ENCODE results near the gene IGF2BP3. TPM values are rescaled to one million over a fixed set of nuclear protein-coding genes. Genes with fewer than 3 reads are reported as not detected.

The IGF2BP3 gene
- total RNA-seq, 2 experiments from 2014 or later = 0.64 to 1.1 TPM

DNA sequence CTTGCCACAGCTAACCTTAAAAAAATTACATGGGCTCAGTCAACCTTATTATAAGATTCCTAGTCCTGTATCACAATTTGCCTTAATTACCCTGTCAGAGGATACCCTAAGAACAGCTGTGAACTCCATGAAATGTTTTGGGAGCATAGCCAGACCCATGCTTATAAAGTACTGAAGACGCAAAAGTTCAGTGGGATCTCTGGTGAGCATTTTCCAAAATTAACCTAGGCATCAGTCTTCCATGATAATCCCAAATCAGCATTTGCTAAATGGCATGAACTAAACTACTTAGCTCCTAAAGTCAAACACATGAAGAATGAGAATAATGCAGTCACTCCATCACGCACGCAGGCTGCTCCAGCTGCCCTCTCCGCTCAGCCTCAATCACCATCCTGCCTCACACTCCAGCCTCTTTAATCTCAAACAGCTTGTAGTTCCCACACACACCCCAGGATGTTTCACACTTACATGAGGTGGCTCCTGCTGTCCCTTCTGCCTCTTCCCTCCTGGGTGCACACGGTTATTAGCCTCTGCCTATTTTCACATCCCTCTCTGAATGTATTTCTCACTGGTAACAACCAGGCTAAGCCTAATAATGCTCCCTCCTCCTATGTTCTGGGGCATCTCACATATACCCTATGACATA, 15.3 kb downstream of the IGF2BP3 start:
- ChIA-PET POLR2A (no interaction called here), CTCF (interaction anchor here (1.0 to 2.5 kb wide), 2 partner anchors 15 to 182 kb away, joined by 3 to 10 read pairs; no protein-coding TSS in a partner anchor)
- Mint-ChIP-seq H3K4me1 (no peaks in the 10 kb centered on the region), H3K27me3 (peaks cover 37% of the 10 kb centered on the region), H3K9me3 (ENCODE audit: low read depth) (no peaks in the 10 kb centered on the region), H3K4me3 (no peak overlapping the region), H3K27ac (no peak overlapping the region), H3K36me3 (ENCODE audit: low read depth) (no peaks in the 10 kb centered on the region)
- no peak for ATAC-seq
- DNase-seq = no peak
- intact Hi-C loops (cut with DNase I, micrococcal nuclease) = no loop called here

- Mint-ChIP-seq H3K4me1 (no peaks in the 10 kb centered on the region), H3K9me3 (ENCODE audit: low read depth) (no peaks in the 10 kb centered on the region), H3K27me3 (peaks cover 25% of the 10 kb centered on the region), H3K4me3 (no peak overlapping the region), H3K36me3 (ENCODE audit: low read depth) (no peaks in the 10 kb centered on the region), H3K27ac (no peak overlapping the region)
- ChIA-PET CTCF (interaction anchor here (0.9 to 1.1 kb wide), 3 partner anchors 22 to 178 kb away, joined by 3 read pairs; no protein-coding TSS in a partner anchor), POLR2A (interaction anchor here (0.7 kb wide), 1 partner anchor 176 kb away, joined by 5 read pairs; no protein-coding TSS in a partner anchor)
- DNase-seq (peak; percentile 21), ATAC-seq (no peak)
- intact Hi-C loops (cut with DNase I, micrococcal nuclease) = no loop called here
Measured at GRCh38 chr7:23450518-23450917, 19.8 kb downstream of the IGF2BP3 start.

DNA sequence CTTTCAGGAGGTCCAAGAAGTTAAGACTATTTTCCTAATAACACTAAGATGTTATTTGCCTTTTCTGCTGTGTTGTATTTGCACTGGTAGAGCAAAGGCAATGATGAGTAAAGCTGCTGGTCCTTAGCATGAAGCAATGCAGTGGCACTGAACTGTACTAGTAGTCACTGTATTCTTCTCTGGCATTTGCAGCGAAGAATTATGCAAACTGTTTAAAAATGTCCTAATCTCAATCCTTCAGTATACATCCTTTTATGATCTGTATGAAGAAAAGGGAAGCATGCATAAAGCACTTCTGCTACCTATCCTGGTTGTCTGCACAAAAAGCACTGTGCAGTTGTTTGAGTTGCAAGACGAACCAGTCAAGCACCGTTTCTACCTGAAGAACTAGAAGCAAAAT, 20.4 kb downstream of the IGF2BP3 start:
- ChIA-PET CTCF (interaction anchor here (0.9 to 1.1 kb wide), 3 partner anchors 21 to 177 kb away, joined by 3 read pairs; no protein-coding TSS in a partner anchor), POLR2A (interaction anchor here (0.7 kb wide), 1 partner anchor 177 kb away, joined by 5 read pairs; no protein-coding TSS in a partner anchor)
- H3K27me3 Mint-ChIP-seq = peaks cover 19% of the 10 kb centered on the region
- H3K4me1 Mint-ChIP-seq = no peaks in the 10 kb centered on the region
- ATAC-seq (no peak), DNase-seq (no peak)
- intact Hi-C loops (cut with DNase I, micrococcal nuclease) = no loop called here
- no peaks in the 10 kb centered on the region for H3K9me3 Mint-ChIP-seq (ENCODE audit: low read depth)
- no peaks in the 10 kb centered on the region for H3K36me3 Mint-ChIP-seq (ENCODE audit: low read depth)
- H3K27ac Mint-ChIP-seq = no peak overlapping the region
- no peak overlapping the region for H3K4me3 Mint-ChIP-seq

DNA sequence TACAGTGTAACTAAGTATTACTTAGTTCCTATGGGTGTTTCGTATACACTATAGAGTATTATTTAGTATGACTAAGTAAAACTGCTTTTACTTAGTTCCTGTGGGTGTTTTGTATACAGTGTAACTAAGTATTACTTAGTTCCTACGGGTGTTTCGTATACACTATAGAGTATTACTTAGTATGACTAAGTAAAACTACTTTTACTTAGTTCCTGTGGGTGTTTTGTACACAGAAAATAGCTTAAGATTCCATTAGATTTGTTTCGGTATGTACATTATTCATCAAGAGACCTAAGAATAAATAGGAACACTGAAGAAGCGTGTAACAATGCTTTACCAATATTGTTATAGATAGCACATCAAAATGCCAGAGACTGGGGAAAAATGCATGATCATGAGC, 25.0 kb downstream of the IGF2BP3 start:
- Mint-ChIP-seq H3K27me3 (peaks cover 4% of the 10 kb centered on the region), H3K36me3 (ENCODE audit: low read depth) (no peaks in the 10 kb centered on the region), H3K9me3 (ENCODE audit: low read depth) (no peaks in the 10 kb centered on the region), H3K27ac (no peak overlapping the region), H3K4me1 (no peaks in the 10 kb centered on the region), H3K4me3 (no peak overlapping the region)
- intact Hi-C loops (cut with DNase I, micrococcal nuclease) = no loop called here
- peak; percentile 63 for ATAC-seq
- no peak for DNase-seq
- ChIA-PET POLR2A (interaction anchor here (0.7 kb wide), 1 partner anchor 86 kb away, joined by 7 read pairs; no protein-coding TSS in a partner anchor), CTCF (interaction anchor here (0.9 to 1.2 kb wide), 3 partner anchors 16 to 173 kb away, joined by 3 read pairs; no protein-coding TSS in a partner anchor)

GRCh38 chr7:23443974-23444373, 26.3 kb downstream of the IGF2BP3 start:
- DNase-seq (no peak), ATAC-seq (no peak)
- H3K4me1 Mint-ChIP-seq = no peaks in the 10 kb centered on the region
- peaks cover 6% of the 10 kb centered on the region for H3K27me3 Mint-ChIP-seq
- no peaks in the 10 kb centered on the region for H3K36me3 Mint-ChIP-seq (ENCODE audit: low read depth)
- H3K9me3 Mint-ChIP-seq (ENCODE audit: low read depth) = no peaks in the 10 kb centered on the region
- POLR2A ChIA-PET = no interaction called here
- CTCF ChIA-PET = no interaction called here
- no peak overlapping the region for H3K4me3 Mint-ChIP-seq
- no peak overlapping the region for H3K27ac Mint-ChIP-seq
- intact Hi-C loops (cut with DNase I, micrococcal nuclease) = no loop called here

GRCh38 chr7:23438171-23438570, 32.1 kb downstream of the IGF2BP3 start:
- ATAC-seq = no peak
- H3K27ac Mint-ChIP-seq = no peak overlapping the region
- ChIA-PET POLR2A (no interaction called here), CTCF (no interaction called here)
- intact Hi-C loops (cut with DNase I, micrococcal nuclease) = no loop called here
- H3K9me3 Mint-ChIP-seq (ENCODE audit: low read depth) = no peaks in the 10 kb centered on the region
- no peak for DNase-seq
- no peaks in the 10 kb centered on the region for H3K36me3 Mint-ChIP-seq (ENCODE audit: low read depth)
- no peaks in the 10 kb centered on the region for H3K4me1 Mint-ChIP-seq
- no peak overlapping the region for H3K4me3 Mint-ChIP-seq
- peaks cover 13% of the 10 kb centered on the region for H3K27me3 Mint-ChIP-seq

- CTCF ChIA-PET = interaction anchor here (0.6 kb wide), 1 partner anchor 69 kb away, joined by 4 read pairs; no protein-coding TSS in a partner anchor
- intact Hi-C loops (cut with DNase I, micrococcal nuclease) = loop anchor here in 1 of 2 experiments (5.0 kb wide), 2 partner anchors 113 to 278 kb away; partner anchors contain the start of gene STK31
- Mint-ChIP-seq H3K9me3 (ENCODE audit: low read depth) (no peaks in the 10 kb centered on the region), H3K36me3 (ENCODE audit: low read depth) (no peaks in the 10 kb centered on the region), H3K27ac (no peak overlapping the region), H3K4me3 (no peak overlapping the region), H3K27me3 (peaks cover 25% of the 10 kb centered on the region), H3K4me1 (no peaks in the 10 kb centered on the region)
- DNase-seq = no peak
- ATAC-seq = no peak
- POLR2A ChIA-PET = no interaction called here
Measured at GRCh38 chr7:23434147-23434917, 36.0 kb downstream of the IGF2BP3 start.

DNA sequence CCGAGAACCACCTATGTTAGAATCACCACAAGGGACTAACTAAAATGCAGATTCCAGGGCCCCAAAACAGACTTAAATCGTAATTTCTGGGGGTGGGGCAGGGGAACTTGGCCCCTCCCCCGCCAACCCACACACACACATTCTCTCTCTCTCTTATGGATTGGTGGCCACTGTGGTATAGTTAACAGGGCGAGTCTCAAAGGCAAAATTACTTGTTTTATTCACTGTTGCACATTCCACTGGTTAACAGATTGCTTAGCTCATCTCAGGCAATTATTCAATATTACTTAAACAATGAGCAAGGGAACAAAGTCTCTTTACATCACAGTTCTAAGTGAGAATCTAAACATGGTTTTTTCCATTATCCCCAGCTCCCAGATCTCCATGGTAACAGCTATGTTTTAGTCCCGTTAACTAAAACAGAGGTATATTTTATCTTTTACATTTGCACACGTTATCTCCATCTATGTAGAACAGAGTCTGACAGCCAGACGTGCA, 38.5 kb downstream of the IGF2BP3 start:
- ATAC-seq (no peak), DNase-seq (no peak)
- peaks cover 25% of the 10 kb centered on the region for H3K27me3 Mint-ChIP-seq
- H3K36me3 Mint-ChIP-seq (ENCODE audit: low read depth) = no peaks in the 10 kb centered on the region
- H3K27ac Mint-ChIP-seq = no peak overlapping the region
- POLR2A ChIA-PET = no interaction called here
- H3K4me1 Mint-ChIP-seq = peaks cover 2% of the 10 kb centered on the region
- H3K9me3 Mint-ChIP-seq (ENCODE audit: low read depth) = no peaks in the 10 kb centered on the region
- CTCF ChIA-PET = interaction anchor here (0.8 to 1.0 kb wide), 3 partner anchors 16 to 159 kb away, joined by 3 read pairs; no protein-coding TSS in a partner anchor
- no peak overlapping the region for H3K4me3 Mint-ChIP-seq
- intact Hi-C loops (cut with DNase I, micrococcal nuclease) = loop anchor here in 1 of 2 experiments (5.0 kb wide), 2 partner anchors 116 to 281 kb away; partner anchors contain the start of gene STK31

GRCh38 chr7:23430893-23431259, 39.4 kb downstream of the IGF2BP3 start:
- POLR2A ChIA-PET = no interaction called here
- CTCF ChIA-PET = interaction anchor here (0.9 to 1.9 kb wide), 7 partner anchors 15 to 158 kb away, joined by 3 to 11 read pairs (median 3); no protein-coding TSS in a partner anchor
- intact Hi-C loops (cut with DNase I, micrococcal nuclease) = loop anchor here in 1 of 2 experiments (1.0 to 5.0 kb wide), 3 partner anchors 31 to 281 kb away; partner anchors contain the start of gene STK31
- Mint-ChIP-seq H3K27ac (no peak overlapping the region), H3K4me3 (no peak overlapping the region), H3K9me3 (ENCODE audit: low read depth) (no peaks in the 10 kb centered on the region), H3K27me3 (peaks cover 27% of the 10 kb centered on the region), H3K36me3 (ENCODE audit: low read depth) (no peaks in the 10 kb centered on the region), H3K4me1 (peaks cover 2% of the 10 kb centered on the region)
- no peak for ATAC-seq
- DNase-seq = no peak

GRCh38 chr7:23426876-23427275, 43.4 kb downstream of the IGF2BP3 start:
- no peak for ATAC-seq
- intact Hi-C loops (cut with DNase I, micrococcal nuclease) = no loop called here

GRCh38 chr7:23422909-23423308, 47.4 kb downstream of the IGF2BP3 start:
- H3K27ac Mint-ChIP-seq = no peak overlapping the region
- no peak overlapping the region for H3K4me3 Mint-ChIP-seq
- no peaks in the 10 kb centered on the region for H3K9me3 Mint-ChIP-seq (ENCODE audit: low read depth)
- CTCF ChIA-PET = no interaction called here
- DNase-seq = no peak
- no peak for ATAC-seq
- H3K36me3 Mint-ChIP-seq (ENCODE audit: low read depth) = no peaks in the 10 kb centered on the region
- POLR2A ChIA-PET = no interaction called here
- peaks cover 13% of the 10 kb centered on the region for H3K4me1 Mint-ChIP-seq
- intact Hi-C loops (cut with DNase I, micrococcal nuclease) = no loop called here
- H3K27me3 Mint-ChIP-seq = peaks cover 9% of the 10 kb centered on the region

More at GRCh38 chr7:23426876-23427275, 43.4 kb downstream of the IGF2BP3 start:
- Mint-ChIP-seq H3K9me3 (ENCODE audit: low read depth) (no peaks in the 10 kb centered on the region), H3K27me3 (peaks cover 22% of the 10 kb centered on the region), H3K4me1 (peaks cover 2% of the 10 kb centered on the region), H3K4me3 (no peak overlapping the region), H3K36me3 (ENCODE audit: low read depth) (no peaks in the 10 kb centered on the region), H3K27ac (no peak overlapping the region)
- DNase-seq = no peak
- POLR2A ChIA-PET = no interaction called here
- CTCF ChIA-PET = interaction anchor here (0.8 to 1.2 kb wide), 2 partner anchors 69 to 285 kb away, joined by 3 to 4 read pairs; no protein-coding TSS in a partner anchor
